Measurements from ENCODE around the gene PEAK1. TPM values are rescaled to one million over a fixed set of nuclear protein-coding genes. Genes with fewer than 3 reads are reported as not detected.
A peak's percentile ranks its signal among the peaks of the same experiment; 100 is the strongest.

The PEAK1 gene
- total RNA-seq, 2 experiments from 2014 or later: 6.0 to 10.8 TPM

DNA sequence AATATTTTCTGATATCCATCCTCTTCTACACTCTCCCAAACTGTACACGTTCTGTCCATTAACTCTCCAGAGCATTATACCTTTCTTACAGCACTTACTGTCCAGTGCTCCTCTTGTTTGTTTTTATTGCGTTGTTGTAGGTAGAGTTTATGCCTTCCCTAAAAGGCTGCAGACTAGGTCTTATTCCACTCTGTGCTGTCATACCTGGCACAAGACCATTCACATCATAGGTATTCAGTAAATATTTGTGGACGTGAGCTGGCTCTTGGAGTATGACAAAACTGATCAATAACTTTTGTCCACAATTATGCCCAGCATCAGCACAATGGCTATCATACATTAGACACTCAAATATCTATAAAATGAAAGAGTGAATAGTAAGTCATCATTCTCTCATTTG lies 5.2 kb upstream of the PEAK1 start:
- no TSS peak for BruUV-seq (replicated peaks)

DNA sequence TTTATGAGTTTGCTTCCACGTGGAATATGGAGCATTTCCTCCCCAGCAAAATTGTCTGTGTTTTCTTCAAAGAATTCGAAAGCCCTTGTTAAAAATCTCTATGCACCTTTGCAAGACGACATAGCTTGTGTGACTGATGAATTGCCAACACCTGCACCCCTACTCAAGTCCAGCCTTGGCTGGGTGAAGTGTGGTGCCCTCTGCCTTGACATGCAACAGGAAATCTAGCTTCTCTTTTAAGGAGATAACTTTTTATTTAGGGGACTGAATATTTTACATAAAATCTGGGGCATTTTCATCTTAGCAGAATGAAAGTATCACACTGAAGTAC lies 1.4 kb upstream of the PEAK1 start:
- H3K79me2 ChIP-seq (ENCODE audit: insufficient read depth, low read depth, low read length): peaks cover 60% of the 10 kb centered on the region
- no peaks in the 10 kb centered on the region for H3K9me2 ChIP-seq (ENCODE audit: insufficient read depth, low read length)
- no peaks in the 10 kb centered on the region for H3K9me3 ChIP-seq (ENCODE audit: low read length)
- peaks cover 34% of the 10 kb centered on the region for H4K20me1 ChIP-seq (ENCODE audit: insufficient read depth, low read length)
- peak overlapping the region; percentile 89 for H3K4me2 ChIP-seq (ENCODE audit: low read length)
- peak overlapping the region; percentile 79; the same call in 1 of the 2 replicates for H2AFZ ChIP-seq (ENCODE audit: low read length)
- intact Hi-C loops (cut with micrococcal nuclease; ENCODE audit: unreplicated experiment): loop anchor here (2.0 to 5.0 kb wide), 3 partner anchors 75 to 234 kb away; no protein-coding TSS in a partner anchor
- DNase-seq (ENCODE audit: low spot score): peak; percentile 69
- peak overlapping the region; percentile 88 for H3K4me3 ChIP-seq (ENCODE audit: low read depth, low read length, poor library complexity, severe bottlenecking)
- ChIA-PET CTCF (ENCODE audit: unreplicated experiment) (interaction anchor here (0.6 to 1.0 kb wide), 2 partner anchors 122 to 695 kb away, joined by 3 to 4 read pairs; no protein-coding TSS in a partner anchor), POLR2A (interaction anchor here (0.5 to 1.6 kb wide), 13 partner anchors 11 to 1455 kb away, joined by 3 to 7 read pairs (median 3); no protein-coding TSS in a partner anchor)
- TF ChIP-seq, protein P1, sequence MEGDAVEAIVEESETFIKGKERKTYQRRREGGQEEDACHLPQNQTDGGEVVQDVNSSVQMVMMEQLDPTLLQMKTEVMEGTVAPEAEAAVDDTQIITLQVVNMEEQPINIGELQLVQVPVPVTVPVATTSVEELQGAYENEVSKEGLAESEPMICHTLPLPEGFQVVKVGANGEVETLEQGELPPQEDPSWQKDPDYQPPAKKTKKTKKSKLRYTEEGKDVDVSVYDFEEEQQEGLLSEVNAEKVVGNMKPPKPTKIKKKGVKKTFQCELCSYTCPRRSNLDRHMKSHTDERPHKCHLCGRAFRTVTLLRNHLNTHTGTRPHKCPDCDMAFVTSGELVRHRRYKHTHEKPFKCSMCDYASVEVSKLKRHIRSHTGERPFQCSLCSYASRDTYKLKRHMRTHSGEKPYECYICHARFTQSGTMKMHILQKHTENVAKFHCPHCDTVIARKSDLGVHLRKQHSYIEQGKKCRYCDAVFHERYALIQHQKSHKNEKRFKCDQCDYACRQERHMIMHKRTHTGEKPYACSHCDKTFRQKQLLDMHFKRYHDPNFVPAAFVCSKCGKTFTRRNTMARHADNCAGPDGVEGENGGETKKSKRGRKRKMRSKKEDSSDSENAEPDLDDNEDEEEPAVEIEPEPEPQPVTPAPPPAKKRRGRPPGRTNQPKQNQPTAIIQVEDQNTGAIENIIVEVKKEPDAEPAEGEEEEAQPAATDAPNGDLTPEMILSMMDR (conservative IDR thresholded peaks at IDR 0.05; ENCODE audit: low read length): 0 out of 2 replicates have a peak, but pooled peaks have one; percentile 5
- no peak for TF ChIP-seq EZH2phosphoT487 (IDR thresholded peaks at IDR 0.05; ENCODE audit: borderline replicate concordance, low read depth, low read length)
- peak overlapping the region; percentile 80 for H3K27ac ChIP-seq (ENCODE audit: low read depth, low read length, poor library complexity, severe bottlenecking)
- H3K36me3 ChIP-seq (ENCODE audit: insufficient read depth, low read length): 0 out of 2 replicates have a peak, but pooled peaks cover 3% of the 10 kb centered on the region
- H3K4me1 ChIP-seq (ENCODE audit: insufficient read depth, low read length, poor library complexity, severe bottlenecking): peaks cover 28% of the 10 kb centered on the region
- TSS peak; percentile 66 for BruUV-seq (replicated peaks)

More for the DNA sequence above, 5.2 kb upstream of the PEAK1 start:
- TF ChIP-seq EZH2phosphoT487 (IDR thresholded peaks at IDR 0.05; ENCODE audit: borderline replicate concordance, low read depth, low read length): no peak
- TF ChIP-seq, protein P1 (conservative IDR thresholded peaks at IDR 0.05; ENCODE audit: low read length): no peak
- Histone ChIP-seq H3K4me2 (ENCODE audit: low read length) (no peak overlapping the region), H4K20me1 (ENCODE audit: insufficient read depth, low read length) (peaks cover 31% of the 10 kb centered on the region), H3K79me2 (ENCODE audit: insufficient read depth, low read depth, low read length) (peaks cover 85% of the 10 kb centered on the region), H3K36me3 (ENCODE audit: insufficient read depth, low read length) (0 out of 2 replicates have a peak, but pooled peaks cover 3% of the 10 kb centered on the region), H3K4me3 (ENCODE audit: low read depth, low read length, poor library complexity, severe bottlenecking) (no peak overlapping the region), H3K27ac (ENCODE audit: low read depth, low read length, poor library complexity, severe bottlenecking) (no peak overlapping the region), H3K9me3 (ENCODE audit: low read length) (no peaks in the 10 kb centered on the region), H3K9me2 (ENCODE audit: insufficient read depth, low read length) (no peaks in the 10 kb centered on the region), H2AFZ (ENCODE audit: low read length) (no peak overlapping the region), H3K4me1 (ENCODE audit: insufficient read depth, low read length, poor library complexity, severe bottlenecking) (peaks cover 29% of the 10 kb centered on the region)
- POLR2A ChIA-PET: no interaction called here
- DNase-seq (ENCODE audit: low spot score): no peak
- CTCF ChIA-PET (ENCODE audit: unreplicated experiment): no interaction called here
- intact Hi-C loops (cut with micrococcal nuclease; ENCODE audit: unreplicated experiment): no loop called here

Measured in OCI-LY7 (cell line).